CMK (cell line): ENCODE results near the gene GALNT5.
"Not testable (repeated sequence)": the region's sequence is repeated elsewhere in the genome, so short reads cannot be mapped to it uniquely, and the experiment has no call there.

Experiments
- DNase-seq: peaks from one replicate; pipeline ENCODE4 v3.0.0-alpha.2; 2010; ENCODE audit warnings: low read depth

The GALNT5 gene

DNA sequence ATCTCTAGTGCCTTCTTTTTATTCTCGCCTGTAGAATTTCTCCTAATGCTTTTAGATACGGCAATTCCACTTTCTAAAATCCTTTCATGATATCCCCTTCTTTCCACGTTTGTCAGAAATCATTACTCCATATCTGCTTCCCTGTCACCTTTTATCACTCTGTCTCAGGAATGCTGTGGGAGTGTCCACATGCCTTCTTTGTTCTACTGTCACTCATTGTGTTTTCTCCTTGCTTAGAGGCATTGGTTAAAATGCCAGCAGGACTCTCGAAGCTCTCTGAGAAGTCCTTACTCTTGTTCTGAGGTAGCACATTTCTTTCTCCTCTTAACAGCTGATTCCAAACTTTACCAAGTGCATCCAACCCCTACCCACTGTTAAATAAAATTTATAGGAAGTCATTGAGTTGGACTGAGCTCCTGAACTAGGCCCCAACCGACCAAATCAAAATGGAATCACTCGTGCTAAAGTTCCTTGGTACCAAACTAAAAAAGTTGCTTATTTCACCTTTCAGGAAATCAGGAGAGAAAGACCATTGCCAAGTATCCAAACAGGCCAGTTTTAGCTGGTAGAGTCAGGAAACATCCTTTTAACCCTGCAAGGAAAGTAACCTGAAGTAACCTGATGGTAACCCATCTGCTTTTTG lies 10.6 kb upstream of the GALNT5 start:
- DNase-seq, result no peak

DNA sequence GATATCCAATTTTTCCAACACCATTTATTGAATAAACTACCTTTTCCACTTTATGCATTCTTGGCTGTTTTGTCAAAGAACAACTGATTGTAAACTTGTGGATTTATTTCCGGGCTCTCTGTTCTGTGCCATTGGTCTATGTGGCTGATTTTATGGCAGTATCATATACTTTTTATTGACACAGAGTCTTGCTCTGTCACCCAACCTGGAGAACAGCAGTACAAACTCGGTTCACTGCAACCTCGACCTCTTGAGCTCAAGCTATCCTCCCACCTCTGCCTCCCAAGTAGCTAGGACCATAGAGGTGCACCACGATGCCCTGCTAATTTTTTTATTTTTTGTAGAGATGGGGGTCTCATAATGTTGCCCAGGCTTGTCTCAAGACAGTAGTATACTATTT lies 6.7 kb upstream of the GALNT5 start:
- DNase-seq, result no peak

- DNase-seq, result no peak
Observed at GRCh38 chr2:157251932-157252331, 5.6 kb upstream of the GALNT5 start.

GRCh38 chr2:157252529-157252928 lies 5.0 kb upstream of the GALNT5 start:
- DNase-seq, result no peak

- no peak for DNase-seq
Observed at GRCh38 chr2:157254041-157254440, 3.5 kb upstream of the GALNT5 start.

- DNase-seq, result no peak
Observed at GRCh38 chr2:157255746-157256145, 1.8 kb upstream of the GALNT5 start.

DNA sequence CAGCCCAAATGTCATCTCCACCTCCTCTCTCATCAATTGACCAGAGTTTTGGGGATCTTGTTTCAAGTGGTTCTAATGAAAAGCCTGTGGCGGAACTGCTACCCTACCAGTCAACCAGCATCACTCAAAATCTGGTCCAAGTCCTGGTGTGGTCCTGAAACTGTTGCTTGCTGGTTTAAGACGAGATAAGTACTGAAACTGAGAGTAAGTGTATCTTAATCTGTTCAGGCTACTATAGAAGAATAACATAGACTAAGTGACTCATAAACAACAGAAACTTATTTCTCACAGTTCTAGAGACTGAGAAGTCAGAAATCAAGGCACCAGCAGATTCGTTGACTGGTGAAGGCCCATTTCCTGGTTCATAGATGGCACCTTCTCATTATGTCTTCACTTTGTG lies 879 bp upstream of the GALNT5 start:
- no peak for DNase-seq

GRCh38 chr2:157258520-157259326 lies 1.2 kb downstream of the GALNT5 start:
- DNase-seq, result no peak

- DNase-seq, result no peak
Observed at GRCh38 chr2:157259386-157259785, 1.9 kb downstream of the GALNT5 start.

DNA sequence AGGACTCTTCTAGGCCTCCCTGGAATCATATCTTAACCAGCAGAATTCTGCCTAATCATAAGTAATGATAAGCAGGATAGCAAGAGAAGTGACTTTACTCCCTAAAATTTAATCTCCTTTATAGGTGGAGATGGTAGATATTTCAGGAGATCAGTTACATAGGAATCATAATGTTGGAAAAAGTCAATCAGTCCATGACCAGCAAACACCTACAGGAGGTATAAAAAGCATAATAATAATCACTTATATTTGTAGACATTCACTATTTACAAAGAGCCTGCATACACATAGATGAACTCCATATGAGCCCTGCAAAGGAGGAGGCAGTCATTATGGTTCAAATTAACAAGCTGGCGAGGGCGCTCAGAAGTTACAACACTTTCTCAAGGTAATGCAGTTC lies 2.5 kb downstream of the GALNT5 start:
- DNase-seq, result no peak

DNA sequence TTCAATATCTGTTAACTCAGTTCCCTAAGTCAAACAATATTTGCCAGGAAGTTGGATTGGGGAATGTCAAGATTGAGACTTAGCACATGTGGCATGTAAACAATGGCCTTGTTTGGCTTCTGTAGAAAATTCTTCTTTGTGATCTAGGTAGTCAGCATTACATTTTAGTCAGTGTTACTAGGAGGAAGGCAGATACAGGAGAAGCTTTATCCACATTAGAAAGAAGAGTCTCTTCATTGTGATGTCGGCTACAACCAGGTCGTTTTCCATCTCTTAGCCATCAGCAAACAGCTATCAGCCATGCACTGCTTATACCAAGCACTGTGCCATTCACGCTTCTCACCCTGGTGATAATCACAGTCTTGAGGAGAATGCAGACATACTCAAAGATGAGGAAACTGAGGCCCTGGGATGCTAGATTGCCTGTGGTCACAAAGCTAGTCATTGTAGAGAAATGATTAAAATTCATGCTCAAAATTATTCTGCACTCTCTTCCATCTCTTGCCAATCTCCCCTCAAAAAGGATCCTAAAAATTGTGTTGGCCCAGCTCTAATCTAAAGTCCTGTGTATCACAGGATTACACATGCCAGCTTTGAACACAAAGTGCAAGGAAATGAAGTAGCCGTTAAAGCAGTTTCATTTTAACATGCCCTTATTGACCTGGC lies 3.2 kb downstream of the GALNT5 start:
- DNase-seq, result no peak

- DNase-seq, result no peak
Observed at GRCh38 chr2:157261199-157261782, 3.8 kb downstream of the GALNT5 start.

DNA sequence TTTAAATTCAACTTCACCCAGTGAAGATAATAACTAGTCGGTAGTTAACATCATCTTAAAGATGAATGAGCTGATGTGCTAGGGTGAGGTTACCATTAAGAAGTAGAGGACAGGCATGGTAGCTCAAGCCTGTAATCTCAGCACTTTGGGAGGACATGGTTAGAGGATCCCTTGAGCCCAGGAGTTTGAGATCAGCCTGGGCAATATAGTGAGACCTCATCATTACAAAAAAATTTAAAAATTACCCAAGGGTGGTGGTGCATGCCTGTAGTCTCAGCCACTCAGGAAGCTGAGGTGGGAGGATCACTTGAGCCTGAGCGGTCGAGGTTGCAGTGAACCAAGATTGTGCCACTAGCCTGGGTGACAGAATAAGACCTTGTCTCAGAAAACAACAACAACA lies 4.7 kb downstream of the GALNT5 start:
- DNase-seq, result no peak

DNA sequence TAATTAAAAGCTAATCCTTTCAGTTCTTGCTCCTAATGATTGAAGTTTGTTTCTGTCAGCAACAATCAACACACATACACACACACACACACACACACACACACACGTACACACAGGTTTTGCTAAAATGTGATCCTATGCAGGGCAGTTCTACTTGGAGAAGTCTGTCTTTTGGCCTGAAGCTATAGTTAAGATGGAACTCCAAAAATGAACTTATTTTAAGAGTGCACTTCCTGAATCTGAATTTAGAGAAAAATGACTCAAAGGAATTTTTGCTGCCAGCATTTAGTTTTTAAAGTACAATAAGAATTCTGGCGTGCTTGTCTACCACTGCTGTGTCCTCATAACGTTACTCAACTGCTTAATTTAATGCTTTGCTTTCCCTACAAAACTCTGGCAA lies 6.6 kb downstream of the GALNT5 start:
- DNase-seq, result no peak

DNA sequence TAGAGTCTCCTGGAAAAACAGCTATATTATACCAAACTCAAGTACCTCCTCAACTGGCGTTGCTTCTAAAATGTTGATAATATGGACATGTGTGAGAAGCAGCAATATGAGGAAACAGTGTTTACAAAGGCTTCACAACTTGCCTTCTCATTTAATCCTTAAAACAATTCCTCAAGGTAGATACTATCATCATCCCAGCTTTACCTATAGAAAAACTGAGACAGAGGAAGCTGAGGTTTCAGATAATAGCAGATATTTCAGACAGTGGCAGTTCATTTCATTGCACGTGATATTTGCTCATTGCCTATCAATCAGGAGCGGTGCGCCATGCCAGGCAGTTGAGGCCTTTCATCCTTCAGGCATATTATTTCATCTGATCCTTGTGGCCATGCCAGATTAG lies 8.3 kb downstream of the GALNT5 start:
- no peak for DNase-seq

- no peak for DNase-seq
Observed at GRCh38 chr2:157267476-157267875, 10.0 kb downstream of the GALNT5 start.

DNA sequence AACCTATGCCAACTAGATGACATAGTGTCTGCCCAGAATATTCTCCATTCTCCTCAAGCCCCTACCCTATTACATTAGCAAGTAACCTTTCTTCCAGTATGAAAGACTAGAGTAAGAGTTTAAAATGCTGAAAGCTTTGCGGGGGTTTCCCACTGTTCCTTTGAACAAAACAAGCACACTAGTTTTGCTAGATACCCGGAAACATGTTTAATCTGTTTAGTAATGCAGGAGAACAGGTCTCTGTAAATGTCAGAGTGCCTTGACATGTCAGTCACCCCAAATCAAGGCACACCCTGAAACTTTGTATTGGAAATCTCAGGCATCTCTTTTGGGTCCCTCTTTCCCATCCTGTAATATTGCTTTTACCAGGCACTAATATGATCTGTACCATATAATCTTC lies 11.6 kb downstream of the GALNT5 start:
- DNase-seq, result no peak

GRCh38 chr2:157269922-157270321 lies 12.4 kb downstream of the GALNT5 start:
- no peak for DNase-seq

- no peak for DNase-seq
Observed at GRCh38 chr2:157271590-157272203, 14.2 kb downstream of the GALNT5 start.

- not testable (repeated sequence) for DNase-seq
Observed at GRCh38 chr2:157279311-157279710, 21.8 kb downstream of the GALNT5 start.

DNA sequence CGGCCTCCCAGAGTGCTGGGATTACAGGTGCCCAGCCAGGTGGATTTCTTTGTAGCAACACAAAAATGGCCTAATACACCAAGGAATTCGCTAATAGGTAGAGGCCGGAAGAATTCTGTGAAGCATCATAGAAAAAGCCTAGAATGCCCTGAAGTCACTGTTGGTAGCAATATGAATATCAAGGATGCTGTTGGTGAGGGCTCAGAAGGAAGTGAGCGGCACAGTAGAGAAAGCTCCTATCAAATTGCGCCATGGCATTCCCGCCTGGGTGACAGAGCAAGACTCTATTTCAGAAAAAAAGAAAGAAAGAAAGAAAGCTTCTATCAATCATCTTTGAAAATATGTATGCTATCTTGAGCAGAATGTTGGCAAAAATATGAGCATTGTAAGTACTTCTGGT lies 23.8 kb downstream of the GALNT5 start:
- DNase-seq, result no peak

GRCh38 chr2:157283468-157283867 lies 26.0 kb downstream of the GALNT5 start:
- no peak for DNase-seq
